Ishikawa (cell line): ENCODE measurements around the gene CARHSP1.
A peak's percentile ranks its signal among the peaks of the same experiment; 100 is the strongest.

ENCODE experiments used
- CEBPB ChIP-seq: IDR thresholded peaks from 2 replicates; pipeline ENCODE4 v1.6.1; 2012
- EP300 ChIP-seq: IDR thresholded peaks from 2 replicates; pipeline ENCODE4 v1.6.1; 2012; ENCODE audit warnings: borderline replicate concordance
- RAD21 ChIP-seq: IDR thresholded peaks from 2 replicates; pipeline ENCODE4 v1.6.1; 2012; ENCODE audit warnings: low read depth
- TAF1 ChIP-seq: IDR thresholded peaks from 2 replicates; pipeline ENCODE4 v1.6.1; 2012; ENCODE audit warnings: low read depth, mild to moderate bottlenecking
- YY1 ChIP-seq: IDR thresholded peaks from 2 replicates; pipeline ENCODE4 v1.6.1; 2012; ENCODE audit warnings: low read depth
- TF ChIP-seq, protein P1 (sequence below): IDR thresholded peaks from 2 replicates; pipeline ENCODE4 v1.6.1; 2012; ENCODE audit warnings: low read depth, mild to moderate bottlenecking
- TF ChIP-seq, protein P2 (sequence below): IDR thresholded peaks from 2 replicates; pipeline ENCODE4 v1.6.1; 2012
- TF ChIP-seq, protein P3 (sequence below): IDR thresholded peaks from 2 replicates; pipeline ENCODE4 v1.6.1; 2012

- TF ChIP-seq, protein P1, sequence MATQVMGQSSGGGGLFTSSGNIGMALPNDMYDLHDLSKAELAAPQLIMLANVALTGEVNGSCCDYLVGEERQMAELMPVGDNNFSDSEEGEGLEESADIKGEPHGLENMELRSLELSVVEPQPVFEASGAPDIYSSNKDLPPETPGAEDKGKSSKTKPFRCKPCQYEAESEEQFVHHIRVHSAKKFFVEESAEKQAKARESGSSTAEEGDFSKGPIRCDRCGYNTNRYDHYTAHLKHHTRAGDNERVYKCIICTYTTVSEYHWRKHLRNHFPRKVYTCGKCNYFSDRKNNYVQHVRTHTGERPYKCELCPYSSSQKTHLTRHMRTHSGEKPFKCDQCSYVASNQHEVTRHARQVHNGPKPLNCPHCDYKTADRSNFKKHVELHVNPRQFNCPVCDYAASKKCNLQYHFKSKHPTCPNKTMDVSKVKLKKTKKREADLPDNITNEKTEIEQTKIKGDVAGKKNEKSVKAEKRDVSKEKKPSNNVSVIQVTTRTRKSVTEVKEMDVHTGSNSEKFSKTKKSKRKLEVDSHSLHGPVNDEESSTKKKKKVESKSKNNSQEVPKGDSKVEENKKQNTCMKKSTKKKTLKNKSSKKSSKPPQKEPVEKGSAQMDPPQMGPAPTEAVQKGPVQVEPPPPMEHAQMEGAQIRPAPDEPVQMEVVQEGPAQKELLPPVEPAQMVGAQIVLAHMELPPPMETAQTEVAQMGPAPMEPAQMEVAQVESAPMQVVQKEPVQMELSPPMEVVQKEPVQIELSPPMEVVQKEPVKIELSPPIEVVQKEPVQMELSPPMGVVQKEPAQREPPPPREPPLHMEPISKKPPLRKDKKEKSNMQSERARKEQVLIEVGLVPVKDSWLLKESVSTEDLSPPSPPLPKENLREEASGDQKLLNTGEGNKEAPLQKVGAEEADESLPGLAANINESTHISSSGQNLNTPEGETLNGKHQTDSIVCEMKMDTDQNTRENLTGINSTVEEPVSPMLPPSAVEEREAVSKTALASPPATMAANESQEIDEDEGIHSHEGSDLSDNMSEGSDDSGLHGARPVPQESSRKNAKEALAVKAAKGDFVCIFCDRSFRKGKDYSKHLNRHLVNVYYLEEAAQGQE, result no peak
- TF ChIP-seq, protein P2, sequence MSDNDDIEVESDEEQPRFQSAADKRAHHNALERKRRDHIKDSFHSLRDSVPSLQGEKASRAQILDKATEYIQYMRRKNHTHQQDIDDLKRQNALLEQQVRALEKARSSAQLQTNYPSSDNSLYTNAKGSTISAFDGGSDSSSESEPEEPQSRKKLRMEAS, result peak; percentile 97
- TF ChIP-seq RAD21, result no peak
- TF ChIP-seq, protein P3, sequence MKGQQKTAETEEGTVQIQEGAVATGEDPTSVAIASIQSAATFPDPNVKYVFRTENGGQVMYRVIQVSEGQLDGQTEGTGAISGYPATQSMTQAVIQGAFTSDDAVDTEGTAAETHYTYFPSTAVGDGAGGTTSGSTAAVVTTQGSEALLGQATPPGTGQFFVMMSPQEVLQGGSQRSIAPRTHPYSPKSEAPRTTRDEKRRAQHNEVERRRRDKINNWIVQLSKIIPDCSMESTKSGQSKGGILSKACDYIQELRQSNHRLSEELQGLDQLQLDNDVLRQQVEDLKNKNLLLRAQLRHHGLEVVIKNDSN, result no peak
- TF ChIP-seq TAF1, result peak; percentile 83
- TF ChIP-seq YY1, result no peak
- no peak for TF ChIP-seq EP300
- TF ChIP-seq CEBPB, result no peak
These were observed at the start of gene CARHSP1 for GRCh38 chr16:8868416-8869211.
